Stimulated activated naive CD8-positive, alpha-beta T cell treated with anti-CD3 and anti-CD28 coated beads, Interleukin-15, amount 100 ng/mL, for 72 hours (primary cell): ENCODE data around the gene TPSAB1.

Source experiments
- ATAC-seq: fragments of 150-1000 bp; cut with Tn5 transposase; 2 replicates; pipeline ENCODE4 v1.10.0; 2021; ENCODE audit warnings: mild to moderate bottlenecking, moderate library complexity
- DNase-seq, 2 donors: peaks; one replicate each; pipeline ENCODE4 v3.0.0; 2021 to 2022
- H3K27ac Mint-ChIP-seq, 2 donors: one replicate each; pipeline ENCODE4 v1.8.0; 2022; ENCODE audit warnings: mild to moderate bottlenecking in 2 of 2, mixed read lengths in 2 of 2, moderate library complexity in 2 of 2
- H3K27me3 Mint-ChIP-seq: one replicate; pipeline ENCODE4 v1.8.0; 2022; ENCODE audit warnings: mixed read lengths
- H3K4me1 Mint-ChIP-seq: one replicate; pipeline ENCODE4 v1.8.0; 2022; ENCODE audit warnings: mild to moderate bottlenecking, mixed read lengths
- H3K4me3 Mint-ChIP-seq, 2 donors: one replicate each; pipeline ENCODE4 v1.8.0; 2022; ENCODE audit warnings: mild to moderate bottlenecking in 2 of 2, mixed read lengths in 2 of 2, moderate library complexity in 1 of 2
- H3K9me3 Mint-ChIP-seq, 2 donors: one replicate each; pipeline ENCODE4 v1.8.0; 2022; ENCODE audit warnings: mixed read lengths in 2 of 2

TPSAB1 gene

GRCh38 chr16:1289477-1289866 is 49.0 kb downstream of the TPSAB1 start:
- DNase-seq (no peak), ATAC-seq (peak; percentile 25)
- Mint-ChIP-seq H3K9me3 (no peaks in the 10 kb centered on the region), H3K27ac (no peak overlapping the region), H3K4me3 (peak overlapping the region in 1 of 2 donors; percentile 24), H3K4me1 (peaks cover 19% of the 10 kb centered on the region), H3K27me3 (peaks cover 89% of the 10 kb centered on the region)

- Mint-ChIP-seq H3K4me1 (peaks cover 19% of the 10 kb centered on the region), H3K9me3 (no peaks in the 10 kb centered on the region), H3K4me3 (no peak overlapping the region), H3K27ac (peak overlapping the region in 1 of 2 donors; percentile 52), H3K27me3 (peaks cover 92% of the 10 kb centered on the region)
- ATAC-seq, result peak; percentile 14
- no peak for DNase-seq
Measured at GRCh38 chr16:1290063-1290501, 49.6 kb downstream of the TPSAB1 start.

- H3K27me3 Mint-ChIP-seq, result peaks cover 91% of the 10 kb centered on the region
- DNase-seq, result no peak
Measured at GRCh38 chr16:1290860-1291575, 50.5 kb downstream of the TPSAB1 start.

GRCh38 chr16:1291576-1291974 is 51.1 kb downstream of the TPSAB1 start:
- no peak for ATAC-seq
- H3K4me1 Mint-ChIP-seq, result peaks cover 19% of the 10 kb centered on the region
- no peaks in the 10 kb centered on the region for H3K9me3 Mint-ChIP-seq
- DNase-seq, result no peak
- no peak overlapping the region for H3K27ac Mint-ChIP-seq
- no peak overlapping the region for H3K4me3 Mint-ChIP-seq
- peaks cover 85% of the 10 kb centered on the region for H3K27me3 Mint-ChIP-seq

More at GRCh38 chr16:1290860-1291575, 50.5 kb downstream of the TPSAB1 start:
- no peak overlapping the region for H3K27ac Mint-ChIP-seq
- peaks cover 19% of the 10 kb centered on the region for H3K4me1 Mint-ChIP-seq
- H3K4me3 Mint-ChIP-seq, result no peak overlapping the region
- H3K9me3 Mint-ChIP-seq, result no peaks in the 10 kb centered on the region
- no peak for ATAC-seq
